Measurements from ENCODE around the gene CDHR3. TPM values are rescaled to one million over a fixed set of nuclear protein-coding genes. Genes with fewer than 3 reads are reported as not detected.

Gene CDHR3
- total and polyA plus RNA-seq, 9 of the 15 experiments (the other 6 are each of a cell fraction or from before 2014, with no cell fraction given): 0.03 to 0.66 (median 0.24) TPM; not detected in 1

DNA sequence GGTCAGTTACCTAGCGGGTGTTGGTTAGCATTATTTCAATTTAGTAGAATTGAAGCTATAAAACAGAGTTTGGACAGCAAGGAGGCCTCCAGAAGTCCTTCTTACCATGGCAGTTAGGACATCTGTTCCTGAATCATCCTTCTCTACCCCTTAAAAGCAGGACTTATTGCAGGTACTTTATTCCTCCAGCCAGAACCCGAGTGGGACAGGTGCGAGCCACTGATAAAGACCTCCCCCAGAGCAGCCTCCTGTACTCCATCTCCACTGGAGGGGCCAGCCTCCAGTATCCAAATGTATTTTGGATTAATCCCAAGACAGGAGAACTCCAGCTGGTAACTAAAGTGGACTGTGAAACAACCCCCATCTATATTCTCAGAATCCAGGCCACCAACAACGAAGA is 54.6 kb downstream of the CDHR3 start (continued):
- TF ChIP-seq, protein P1, sequence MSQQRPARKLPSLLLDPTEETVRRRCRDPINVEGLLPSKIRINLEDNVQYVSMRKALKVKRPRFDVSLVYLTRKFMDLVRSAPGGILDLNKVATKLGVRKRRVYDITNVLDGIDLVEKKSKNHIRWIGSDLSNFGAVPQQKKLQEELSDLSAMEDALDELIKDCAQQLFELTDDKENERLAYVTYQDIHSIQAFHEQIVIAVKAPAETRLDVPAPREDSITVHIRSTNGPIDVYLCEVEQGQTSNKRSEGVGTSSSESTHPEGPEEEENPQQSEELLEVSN (IDR thresholded peaks at IDR 0.05; ENCODE audit: borderline replicate concordance in 1 of 2, extremely low read depth in 1 of 2, insufficient read depth in 1 of 2, insufficient read length in 1 of 2, low read depth in 1 of 2, low read length in 1 of 2, poor library complexity in 1 of 2, severe bottlenecking in 1 of 2): no peak
- TF ChIP-seq, protein P2, sequence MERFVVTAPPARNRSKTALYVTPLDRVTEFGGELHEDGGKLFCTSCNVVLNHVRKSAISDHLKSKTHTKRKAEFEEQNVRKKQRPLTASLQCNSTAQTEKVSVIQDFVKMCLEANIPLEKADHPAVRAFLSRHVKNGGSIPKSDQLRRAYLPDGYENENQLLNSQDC (CRISPR knock-in tag; IDR thresholded peaks at IDR 0.05): no peak
- TF ChIP-seq MTA2 (IDR thresholded peaks at IDR 0.05; ENCODE audit: low read depth): peak; percentile 37
- TF ChIP-seq, protein P3, sequence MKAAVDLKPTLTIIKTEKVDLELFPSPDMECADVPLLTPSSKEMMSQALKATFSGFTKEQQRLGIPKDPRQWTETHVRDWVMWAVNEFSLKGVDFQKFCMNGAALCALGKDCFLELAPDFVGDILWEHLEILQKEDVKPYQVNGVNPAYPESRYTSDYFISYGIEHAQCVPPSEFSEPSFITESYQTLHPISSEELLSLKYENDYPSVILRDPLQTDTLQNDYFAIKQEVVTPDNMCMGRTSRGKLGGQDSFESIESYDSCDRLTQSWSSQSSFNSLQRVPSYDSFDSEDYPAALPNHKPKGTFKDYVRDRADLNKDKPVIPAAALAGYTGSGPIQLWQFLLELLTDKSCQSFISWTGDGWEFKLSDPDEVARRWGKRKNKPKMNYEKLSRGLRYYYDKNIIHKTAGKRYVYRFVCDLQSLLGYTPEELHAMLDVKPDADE (conservative IDR thresholded peaks at IDR 0.05; ENCODE audit: control insufficient read depth, low read depth, low read length): no peak
- TF ChIP-seq EHMT2 (IDR thresholded peaks at IDR 0.05): no peak
- peak; percentile 57; the same call in 1 of the 2 replicates for TF ChIP-seq NCOR1 (IDR thresholded peaks at IDR 0.05)
- no peak for TF ChIP-seq FOXA3 (CRISPR knock-in tag; conservative IDR thresholded peaks at IDR 0.05 in 1 of 2, IDR thresholded peaks at IDR 0.05 in 1 of 2)
- TF ChIP-seq, protein P4, sequence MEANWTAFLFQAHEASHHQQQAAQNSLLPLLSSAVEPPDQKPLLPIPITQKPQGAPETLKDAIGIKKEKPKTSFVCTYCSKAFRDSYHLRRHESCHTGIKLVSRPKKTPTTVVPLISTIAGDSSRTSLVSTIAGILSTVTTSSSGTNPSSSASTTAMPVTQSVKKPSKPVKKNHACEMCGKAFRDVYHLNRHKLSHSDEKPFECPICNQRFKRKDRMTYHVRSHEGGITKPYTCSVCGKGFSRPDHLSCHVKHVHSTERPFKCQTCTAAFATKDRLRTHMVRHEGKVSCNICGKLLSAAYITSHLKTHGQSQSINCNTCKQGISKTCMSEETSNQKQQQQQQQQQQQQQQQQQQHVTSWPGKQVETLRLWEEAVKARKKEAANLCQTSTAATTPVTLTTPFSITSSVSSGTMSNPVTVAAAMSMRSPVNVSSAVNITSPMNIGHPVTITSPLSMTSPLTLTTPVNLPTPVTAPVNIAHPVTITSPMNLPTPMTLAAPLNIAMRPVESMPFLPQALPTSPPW (CRISPR knock-in tag; IDR thresholded peaks at IDR 0.05): no peak
- no peak for TF ChIP-seq FIP1L1 (IDR thresholded peaks at IDR 0.05; ENCODE audit: low read depth, low read length, poor library complexity, severe bottlenecking)

All from K562 (cell line).